GM20431 (cell line): ENCODE data around the gene EIF5B.
"Not testable (repeated sequence)": the region's sequence is repeated elsewhere in the genome, so short reads cannot be mapped to it uniquely, and the experiment has no call there.

Experiments used
- in situ Hi-C: fragments of 300-500 bp; cut with MseI, MboI; formaldehyde crosslinking; loops from one replicate; pipeline ENCODE4 v1.15.0; 2020; ENCODE audit warnings: low sequenced_read_pairs; ENCODE audit not compliant: unreplicated experiment

Gene EIF5B, protein sequence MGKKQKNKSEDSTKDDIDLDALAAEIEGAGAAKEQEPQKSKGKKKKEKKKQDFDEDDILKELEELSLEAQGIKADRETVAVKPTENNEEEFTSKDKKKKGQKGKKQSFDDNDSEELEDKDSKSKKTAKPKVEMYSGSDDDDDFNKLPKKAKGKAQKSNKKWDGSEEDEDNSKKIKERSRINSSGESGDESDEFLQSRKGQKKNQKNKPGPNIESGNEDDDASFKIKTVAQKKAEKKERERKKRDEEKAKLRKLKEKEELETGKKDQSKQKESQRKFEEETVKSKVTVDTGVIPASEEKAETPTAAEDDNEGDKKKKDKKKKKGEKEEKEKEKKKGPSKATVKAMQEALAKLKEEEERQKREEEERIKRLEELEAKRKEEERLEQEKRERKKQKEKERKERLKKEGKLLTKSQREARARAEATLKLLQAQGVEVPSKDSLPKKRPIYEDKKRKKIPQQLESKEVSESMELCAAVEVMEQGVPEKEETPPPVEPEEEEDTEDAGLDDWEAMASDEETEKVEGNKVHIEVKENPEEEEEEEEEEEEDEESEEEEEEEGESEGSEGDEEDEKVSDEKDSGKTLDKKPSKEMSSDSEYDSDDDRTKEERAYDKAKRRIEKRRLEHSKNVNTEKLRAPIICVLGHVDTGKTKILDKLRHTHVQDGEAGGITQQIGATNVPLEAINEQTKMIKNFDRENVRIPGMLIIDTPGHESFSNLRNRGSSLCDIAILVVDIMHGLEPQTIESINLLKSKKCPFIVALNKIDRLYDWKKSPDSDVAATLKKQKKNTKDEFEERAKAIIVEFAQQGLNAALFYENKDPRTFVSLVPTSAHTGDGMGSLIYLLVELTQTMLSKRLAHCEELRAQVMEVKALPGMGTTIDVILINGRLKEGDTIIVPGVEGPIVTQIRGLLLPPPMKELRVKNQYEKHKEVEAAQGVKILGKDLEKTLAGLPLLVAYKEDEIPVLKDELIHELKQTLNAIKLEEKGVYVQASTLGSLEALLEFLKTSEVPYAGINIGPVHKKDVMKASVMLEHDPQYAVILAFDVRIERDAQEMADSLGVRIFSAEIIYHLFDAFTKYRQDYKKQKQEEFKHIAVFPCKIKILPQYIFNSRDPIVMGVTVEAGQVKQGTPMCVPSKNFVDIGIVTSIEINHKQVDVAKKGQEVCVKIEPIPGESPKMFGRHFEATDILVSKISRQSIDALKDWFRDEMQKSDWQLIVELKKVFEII

DNA sequence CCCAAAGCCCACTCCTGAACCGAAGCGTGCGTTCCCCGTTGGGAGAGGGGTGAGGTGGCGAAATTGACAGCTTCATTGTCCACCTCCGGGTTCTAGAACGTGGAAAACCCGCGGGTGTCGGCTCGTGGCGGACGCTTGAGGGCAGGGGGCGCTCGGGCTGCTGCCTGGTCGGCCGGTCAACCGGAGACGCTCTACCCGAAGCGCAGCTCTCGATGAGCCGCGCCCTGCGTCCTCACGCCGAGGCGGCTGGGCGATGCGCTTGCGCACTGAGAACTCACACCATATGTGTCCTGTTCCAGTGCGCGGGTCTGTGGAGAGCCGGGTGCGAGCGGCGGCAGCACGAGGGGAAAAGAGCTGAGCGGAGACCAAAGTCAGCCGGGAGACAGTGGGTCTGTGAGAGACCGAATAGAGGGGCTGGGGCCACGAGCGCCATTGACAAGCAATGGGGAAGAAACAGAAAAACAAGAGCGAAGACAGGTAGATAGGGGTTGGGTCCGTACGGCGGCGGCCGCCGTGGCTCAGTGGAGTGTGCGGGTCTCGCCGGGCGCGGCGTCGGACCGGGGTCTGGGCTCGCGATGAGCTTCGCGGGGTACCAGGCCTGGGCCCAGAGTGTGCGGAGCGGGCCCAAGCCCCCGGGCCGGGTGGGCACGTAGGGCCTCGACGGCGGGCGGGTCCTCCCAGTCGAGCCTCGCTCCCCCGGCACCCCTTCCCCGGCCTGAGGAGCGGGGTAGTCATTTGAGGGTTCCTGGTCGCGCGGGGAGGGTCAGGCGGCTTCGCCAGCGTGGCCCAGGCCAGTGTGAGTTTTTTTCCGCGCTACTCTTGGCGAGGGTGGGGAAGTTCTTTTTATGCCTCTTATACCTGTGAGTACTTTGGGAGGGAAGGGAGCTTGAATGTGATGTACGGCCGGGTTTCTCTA is at the start of gene EIF5B:
Gene EIF5B (plus strand): TSS at position 277 of the 916 bp plus-strand sequence. CDS start 166 bp downstream, at position 443.
- in situ Hi-C loops = no loop called here

DNA sequence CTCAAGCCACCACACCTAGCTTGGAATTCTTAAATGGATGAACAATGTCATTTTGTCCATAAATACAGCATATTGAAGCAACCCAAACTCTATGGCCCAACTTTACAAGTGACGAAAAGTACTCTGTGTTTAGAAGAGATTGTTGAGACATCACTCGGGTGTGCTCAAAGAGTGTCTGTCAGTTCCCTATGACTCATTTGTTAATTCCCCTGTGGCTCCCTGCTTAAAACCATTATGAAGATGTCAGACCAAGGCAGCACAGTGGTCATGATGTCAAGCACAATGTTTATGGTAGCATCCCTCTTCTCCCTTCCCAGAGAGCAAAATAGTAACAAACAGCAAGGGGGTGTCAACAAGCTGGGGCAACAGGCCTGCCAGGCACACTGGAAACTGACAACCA is 39.2 kb upstream of the EIF5B start:
- in situ Hi-C loops = no loop called here

DNA sequence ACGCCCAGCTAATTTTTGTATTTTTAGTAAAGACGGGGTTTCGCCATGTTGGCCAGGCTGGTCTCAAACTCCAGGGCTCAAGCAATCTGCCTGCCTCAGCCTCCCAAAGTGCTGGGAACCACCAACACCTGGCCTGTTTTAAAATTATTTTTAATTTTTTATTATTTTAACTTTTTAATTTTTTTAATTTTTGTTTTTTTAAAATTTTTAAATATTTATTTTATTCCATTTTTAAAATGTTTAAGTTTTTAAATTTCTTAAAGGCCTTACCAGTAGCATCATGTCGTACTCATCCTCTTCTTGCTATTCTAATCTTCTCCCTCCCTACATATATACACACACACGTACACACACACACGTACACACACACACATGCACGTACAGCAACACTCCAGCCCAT is 37.6 kb upstream of the EIF5B start:
- in situ Hi-C loops = no loop called here

DNA sequence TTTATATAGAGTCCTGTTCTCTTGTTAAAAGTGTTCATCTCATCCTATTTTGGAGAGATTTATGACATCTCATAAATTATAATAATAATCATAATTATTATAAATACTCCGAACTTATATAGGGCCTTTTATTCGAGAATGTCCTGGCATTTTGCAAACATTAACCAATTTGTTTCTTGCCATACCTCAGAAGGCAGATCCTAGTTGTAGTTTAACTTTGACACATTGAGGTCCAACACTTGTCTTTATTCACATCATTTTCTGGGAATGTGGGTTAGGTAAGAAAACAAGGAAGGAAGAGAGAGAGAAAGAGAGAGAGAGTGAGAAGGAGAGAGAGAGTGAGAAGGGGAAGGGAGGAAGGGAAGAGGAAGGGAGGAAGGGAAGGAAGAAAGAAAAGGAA is 36.1 kb upstream of the EIF5B start, which contains the start of gene LYG1:
Gene LYG1 (minus strand): TSS at position 101 of the 400 bp plus-strand sequence. CDS start 5,527 bp downstream, outside the sequence.
- in situ Hi-C loops = loop anchor here (25.0 kb wide), 1 partner anchor 89 kb away; no protein-coding TSS in a partner anchor

DNA sequence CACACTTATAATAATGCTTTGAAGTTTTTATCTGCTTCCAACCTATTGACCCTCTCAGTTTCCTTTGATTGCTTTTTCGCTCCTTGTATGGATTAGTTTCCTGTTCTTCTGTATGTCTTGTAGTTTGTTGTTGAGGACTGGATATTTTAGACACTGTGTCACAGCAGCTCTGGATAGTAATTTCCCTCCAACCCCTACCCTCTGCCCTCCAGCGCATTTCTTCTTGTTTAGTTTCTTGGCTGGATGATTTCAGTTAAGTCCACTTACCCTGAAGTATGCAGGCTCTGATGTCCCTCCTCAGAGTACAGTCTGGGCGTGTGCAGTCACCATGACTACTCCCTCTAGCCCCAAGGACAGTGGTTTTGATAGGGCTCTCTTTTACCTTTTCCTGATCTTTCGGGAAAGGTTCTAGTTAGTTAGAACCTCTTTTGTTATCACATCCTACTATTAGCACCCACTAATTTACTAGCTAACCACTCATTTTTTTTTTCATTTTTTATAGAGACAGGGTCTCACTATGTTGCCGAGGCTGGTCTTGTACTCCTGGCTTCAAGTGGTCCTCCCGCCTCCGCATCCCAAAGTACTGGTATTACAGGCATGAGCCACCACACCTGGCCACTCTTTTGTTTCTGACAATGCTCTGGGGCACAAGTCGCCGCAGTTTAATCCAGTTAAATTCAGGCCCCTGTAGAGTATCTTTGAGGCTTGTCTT is 19.9 kb upstream of the EIF5B start:
- in situ Hi-C loops = loop anchor here (25.0 kb wide), 1 partner anchor 105 kb away; no protein-coding TSS in a partner anchor

DNA sequence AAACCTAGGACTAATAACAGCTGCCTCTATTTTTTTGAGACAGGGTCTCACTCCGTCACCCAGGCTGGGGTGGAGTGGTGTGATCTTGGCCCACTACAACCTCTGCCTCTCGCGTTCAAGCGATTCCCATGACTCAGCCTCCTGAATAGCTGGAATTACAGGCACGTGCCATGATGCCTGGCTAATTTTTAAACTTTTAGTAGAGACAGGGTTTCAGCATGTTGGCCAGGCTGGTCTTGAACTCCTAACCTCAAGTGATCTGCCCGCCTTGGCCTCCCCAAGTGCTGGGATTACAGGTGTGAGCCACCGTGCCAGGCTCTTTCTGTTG is 19.4 kb upstream of the EIF5B start:
- in situ Hi-C loops = loop anchor here (25.0 kb wide), 1 partner anchor 106 kb away; no protein-coding TSS in a partner anchor

DNA sequence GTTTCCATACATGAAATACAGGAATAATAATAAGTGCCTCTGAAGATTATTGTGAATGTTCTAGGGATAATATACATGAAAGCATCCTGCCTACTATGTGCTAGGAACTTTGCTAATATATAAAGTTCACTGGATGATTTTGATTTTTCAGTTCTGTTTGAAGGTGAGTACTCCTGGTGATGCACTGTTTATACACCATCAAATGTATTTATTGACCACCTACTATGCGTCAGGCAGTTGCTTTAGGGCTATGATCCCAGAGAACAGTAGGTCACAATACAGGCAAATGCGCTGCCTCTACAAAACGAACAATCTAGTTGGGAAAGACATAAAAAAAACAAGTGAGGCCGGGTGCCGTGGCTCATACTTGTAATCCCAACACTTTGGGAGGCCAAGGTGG is 11.8 kb upstream of the EIF5B start:
- in situ Hi-C loops = no loop called here

DNA sequence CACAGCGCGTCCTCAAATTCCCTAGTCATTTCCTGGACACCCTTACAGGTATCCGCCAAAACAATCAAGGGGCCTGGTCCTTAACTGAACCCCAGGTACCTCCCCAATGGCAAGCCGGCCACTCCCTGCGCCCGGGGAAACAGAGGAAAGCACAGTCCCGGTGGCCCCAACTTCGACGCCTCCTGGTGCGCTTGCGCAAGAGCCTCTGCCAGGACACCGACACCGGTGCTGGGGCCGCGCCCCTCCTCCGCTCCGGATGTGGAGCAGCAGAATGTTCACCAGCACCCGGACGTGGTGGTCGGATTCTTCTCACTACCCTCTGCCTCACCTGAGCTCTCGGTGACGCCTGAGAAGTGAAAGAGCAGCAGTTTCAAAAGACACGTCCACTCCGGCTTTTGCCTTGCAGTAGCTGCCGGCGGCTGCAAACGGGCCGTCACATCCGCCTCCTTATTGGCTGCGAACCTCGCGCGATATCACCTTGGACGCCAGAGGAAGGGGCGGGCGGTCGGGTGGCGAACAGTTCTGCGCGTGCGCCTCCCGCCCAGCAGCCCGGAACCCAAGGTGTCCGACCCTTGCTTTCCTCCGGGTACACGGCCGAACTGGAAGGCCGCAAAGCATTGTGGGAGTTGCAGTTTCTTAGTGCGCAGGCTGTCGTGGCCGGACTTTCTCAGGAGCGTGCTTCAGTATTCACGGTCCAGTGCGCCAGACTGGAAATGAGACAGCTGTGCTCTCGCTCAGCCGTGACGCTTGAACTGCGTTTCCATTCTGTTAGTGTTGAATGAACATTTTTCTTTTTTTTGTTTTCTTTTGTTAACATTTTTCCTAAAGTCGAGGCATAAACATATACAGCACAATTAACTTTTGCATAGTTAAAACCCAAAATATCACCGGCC is 1.0 kb upstream of the EIF5B start, which contains the start of gene TXNDC9:
Gene TXNDC9 (minus strand): TSS at position 423 of the 893 bp plus-strand sequence. CDS start 3,123 bp downstream, outside the sequence.
- in situ Hi-C loops = no loop called here

DNA sequence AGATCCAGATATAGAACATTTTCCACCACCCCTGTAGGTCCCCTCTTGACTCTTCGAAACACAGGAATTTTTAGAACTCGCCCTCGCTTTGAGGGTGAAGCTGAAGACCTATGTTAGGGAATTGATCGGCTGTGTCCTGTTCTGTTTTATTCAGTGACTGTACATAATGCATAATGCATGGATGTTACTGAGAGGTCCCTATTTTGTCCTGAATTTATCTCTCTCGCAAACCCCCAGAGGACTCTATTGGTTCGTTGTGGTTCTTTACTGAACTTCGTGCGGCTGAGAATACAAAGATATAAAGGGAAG is 431 bp upstream of the EIF5B start:
- in situ Hi-C loops = no loop called here

DNA sequence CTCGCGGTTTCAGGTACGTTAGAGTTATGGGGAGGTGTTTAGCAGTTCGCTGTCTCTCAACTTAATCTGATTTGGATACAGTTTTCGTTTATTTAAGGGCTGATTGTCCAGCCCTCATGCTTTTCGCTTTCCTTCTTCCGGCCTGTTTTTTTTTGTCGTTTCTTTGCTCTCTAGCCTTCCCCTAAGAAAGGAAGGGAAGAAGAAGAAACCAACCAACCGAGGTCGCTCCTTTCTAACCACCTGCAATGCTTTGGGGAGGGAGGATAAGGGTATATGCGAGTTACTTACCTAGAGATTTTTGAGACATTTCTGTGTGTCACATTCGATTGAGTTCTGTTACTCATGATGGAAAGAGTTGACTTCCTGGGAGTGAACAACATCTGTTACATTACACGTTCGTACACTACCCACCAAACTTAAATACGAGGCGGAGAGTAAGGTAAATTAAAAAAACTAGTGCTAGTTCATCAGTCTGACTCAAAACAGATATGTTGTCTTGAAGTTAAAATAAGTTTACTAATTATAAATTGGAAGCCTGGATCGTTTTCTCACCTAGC is 918 bp downstream of the EIF5B start:
- in situ Hi-C loops = no loop called here

DNA sequence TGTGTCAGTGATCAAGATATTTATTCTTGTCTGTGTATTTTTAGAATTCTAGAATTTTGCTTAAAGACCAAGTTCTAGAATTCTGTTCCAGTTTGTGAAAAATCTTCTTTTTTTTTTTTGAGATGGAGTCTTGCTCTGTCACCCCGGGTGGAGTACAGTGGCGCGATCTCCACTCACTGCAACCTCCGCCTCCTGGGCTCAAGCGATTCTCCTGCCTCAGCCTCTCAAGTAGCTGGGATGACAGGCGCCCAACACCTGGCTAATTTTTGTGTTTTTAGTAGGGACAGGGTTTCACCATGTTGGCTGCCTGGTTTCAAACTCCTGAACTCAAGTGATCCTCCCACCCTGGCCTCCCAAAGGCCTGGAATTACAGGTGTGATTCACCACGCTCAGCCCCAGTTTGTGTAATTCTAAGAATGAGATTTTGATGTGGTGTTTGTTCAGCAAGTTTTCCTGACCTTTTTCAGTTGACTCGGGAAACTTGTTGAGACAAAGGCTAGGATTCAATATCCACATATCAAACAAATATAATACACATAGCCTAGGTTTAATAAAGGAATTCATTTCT is 3.6 kb downstream of the EIF5B start:
- in situ Hi-C loops = no loop called here

DNA sequence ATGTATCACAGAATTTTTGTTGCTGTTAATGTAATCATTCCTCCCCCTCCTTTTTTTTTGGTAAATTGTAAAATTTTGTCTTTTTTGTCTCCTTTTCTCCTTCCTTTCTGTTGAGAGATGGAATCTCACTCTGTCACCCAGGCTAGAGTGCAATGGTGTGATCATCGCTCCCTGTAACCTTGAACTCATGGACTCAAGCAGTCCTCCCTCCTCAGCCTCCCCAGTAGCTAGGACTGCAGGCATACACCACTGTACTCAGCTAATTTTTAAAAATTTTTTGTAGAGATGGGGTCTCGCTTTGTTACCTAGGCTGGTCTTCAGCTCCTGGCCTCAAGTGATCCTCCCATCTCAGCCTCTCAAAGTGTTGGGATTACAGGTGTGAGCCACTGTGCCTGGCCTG is 5.3 kb downstream of the EIF5B start:
- in situ Hi-C loops = no loop called here

DNA sequence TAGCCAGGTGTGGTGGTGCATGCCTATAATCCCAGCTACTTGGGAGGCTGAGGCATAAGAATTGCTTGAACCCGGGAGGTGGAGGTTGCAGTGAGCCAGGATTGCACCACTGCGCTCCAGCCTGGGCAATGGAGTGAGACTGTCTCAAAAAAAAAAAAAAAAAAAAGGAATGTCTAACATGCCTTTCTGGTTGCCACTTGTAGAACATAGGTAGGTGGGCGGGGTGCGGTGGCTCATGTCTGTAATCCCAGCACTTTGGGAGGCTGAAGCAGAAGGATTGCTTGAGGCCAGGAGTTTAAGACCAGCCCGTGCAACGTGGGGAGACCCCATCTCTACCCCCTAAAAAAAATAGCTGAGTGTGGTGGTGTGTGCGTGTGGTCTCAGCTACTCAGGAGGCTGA is 8.3 kb downstream of the EIF5B start:
- in situ Hi-C loops = not testable (repeated sequence)

DNA sequence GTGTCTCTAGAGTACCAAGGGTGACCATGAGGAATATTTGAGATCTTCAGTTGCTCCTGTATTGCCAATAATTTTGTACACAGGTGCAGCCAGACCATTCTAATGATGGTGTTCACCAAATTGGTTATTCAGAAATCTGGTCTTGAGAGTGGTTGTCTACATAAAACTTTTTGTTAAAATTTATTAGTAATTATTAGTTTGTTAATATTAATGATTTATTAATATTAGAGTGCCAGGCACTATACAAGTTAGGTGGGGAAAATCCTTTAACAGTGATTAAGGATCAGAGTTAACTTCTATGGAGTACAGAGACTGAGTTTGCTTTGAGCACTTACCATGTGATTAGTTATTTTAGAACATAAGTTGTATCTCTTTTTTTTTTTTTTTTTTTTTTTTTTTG is 9.0 kb downstream of the EIF5B start:
- in situ Hi-C loops = no loop called here

DNA sequence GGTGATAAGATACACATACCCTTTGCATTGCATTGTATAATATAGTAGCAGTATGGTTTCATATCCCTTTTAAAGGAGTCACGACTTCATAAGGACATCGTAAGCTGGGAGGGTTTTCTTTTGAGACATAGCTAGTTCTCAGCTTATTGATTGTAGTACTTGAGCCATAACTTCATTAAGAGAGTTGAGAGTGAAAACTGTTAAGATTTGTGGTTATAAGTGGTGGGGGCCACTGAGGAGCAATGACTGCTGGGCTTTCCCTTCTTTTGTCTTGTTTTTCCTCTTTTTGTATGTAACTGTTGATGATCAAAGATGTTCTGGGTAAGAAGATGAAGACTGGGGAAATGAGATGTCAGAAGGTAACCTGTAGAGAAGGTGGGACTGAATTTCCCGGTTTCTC is 11.0 kb downstream of the EIF5B start:
- in situ Hi-C loops = no loop called here

DNA sequence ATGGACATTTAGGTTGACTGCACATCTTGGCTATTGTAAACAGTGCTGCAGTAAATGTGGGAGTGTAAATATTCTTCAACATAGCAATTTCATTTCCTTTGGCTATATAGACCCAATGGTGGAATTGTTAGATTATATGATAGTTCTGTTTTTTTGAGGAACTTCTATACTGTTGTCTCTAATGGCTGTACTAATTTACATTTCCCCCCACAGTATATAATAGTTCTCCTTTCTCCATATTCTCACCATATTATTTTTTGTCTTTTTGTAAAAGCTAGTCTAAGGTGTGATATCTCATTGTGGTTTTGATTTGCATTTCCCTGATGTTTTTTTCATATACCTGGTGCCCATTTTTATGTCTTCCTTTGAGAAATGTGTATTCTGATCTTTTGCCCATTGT is 13.0 kb downstream of the EIF5B start:
- in situ Hi-C loops = no loop called here

DNA sequence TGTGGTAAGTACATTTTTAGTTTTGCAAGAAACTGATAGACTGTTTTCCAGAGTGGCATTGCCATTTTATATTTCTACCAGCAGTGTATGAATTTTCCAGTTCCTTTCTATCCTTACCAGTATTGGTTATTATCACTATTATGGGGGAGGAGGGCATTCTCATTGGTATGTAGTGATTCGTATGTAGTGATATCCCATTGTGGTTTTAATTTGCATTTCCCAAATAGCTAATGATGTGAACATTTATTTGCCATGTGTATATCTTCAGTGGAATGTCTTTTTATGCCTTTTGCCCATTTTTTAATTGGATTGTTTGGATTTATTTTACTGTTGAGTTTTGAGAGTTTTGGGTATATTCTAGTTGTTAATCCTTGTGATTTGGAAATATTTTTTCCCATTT is 16.9 kb downstream of the EIF5B start:
- in situ Hi-C loops = no loop called here
